GM19025 (cell line): ENCODE measurements around the gene TBCCD1.
"Not testable (repeated sequence)": the region's sequence is repeated elsewhere in the genome, so short reads cannot be mapped to it uniquely, and the experiment has no call there.

Source experiments
- ATAC-seq: cut with Tn5 transposase; IDR thresholded peaks from one replicate; pipeline ENCODE4 v1.9.1; 2021; ENCODE audit warnings: mild to moderate bottlenecking, low read depth, moderate library complexity; ENCODE audit not compliant: unreplicated experiment

Gene TBCCD1

GRCh38 chr3:186520957-186521842 lies 45.9 kb downstream of the TBCCD1 start:
- no peak for ATAC-seq

DNA sequence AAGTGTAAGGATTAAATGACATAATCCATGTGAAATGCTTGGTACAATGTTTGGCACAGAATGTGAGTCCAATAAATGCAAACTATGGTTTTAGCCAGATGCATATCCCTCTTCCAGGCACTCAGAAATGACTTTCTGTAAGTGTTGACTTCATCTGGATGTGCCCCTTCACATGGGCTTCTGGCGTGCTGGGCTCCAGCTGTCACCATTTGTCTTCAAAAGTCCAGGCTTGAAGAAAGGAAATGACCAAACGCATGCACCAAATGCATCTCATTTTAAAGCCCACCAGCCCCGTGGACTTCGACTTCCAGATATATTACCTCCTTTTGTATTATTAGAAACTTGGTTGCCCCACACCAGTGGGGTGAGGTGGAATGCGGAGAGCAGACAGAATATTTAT lies 46.7 kb downstream of the TBCCD1 start:
- no peak for ATAC-seq

DNA sequence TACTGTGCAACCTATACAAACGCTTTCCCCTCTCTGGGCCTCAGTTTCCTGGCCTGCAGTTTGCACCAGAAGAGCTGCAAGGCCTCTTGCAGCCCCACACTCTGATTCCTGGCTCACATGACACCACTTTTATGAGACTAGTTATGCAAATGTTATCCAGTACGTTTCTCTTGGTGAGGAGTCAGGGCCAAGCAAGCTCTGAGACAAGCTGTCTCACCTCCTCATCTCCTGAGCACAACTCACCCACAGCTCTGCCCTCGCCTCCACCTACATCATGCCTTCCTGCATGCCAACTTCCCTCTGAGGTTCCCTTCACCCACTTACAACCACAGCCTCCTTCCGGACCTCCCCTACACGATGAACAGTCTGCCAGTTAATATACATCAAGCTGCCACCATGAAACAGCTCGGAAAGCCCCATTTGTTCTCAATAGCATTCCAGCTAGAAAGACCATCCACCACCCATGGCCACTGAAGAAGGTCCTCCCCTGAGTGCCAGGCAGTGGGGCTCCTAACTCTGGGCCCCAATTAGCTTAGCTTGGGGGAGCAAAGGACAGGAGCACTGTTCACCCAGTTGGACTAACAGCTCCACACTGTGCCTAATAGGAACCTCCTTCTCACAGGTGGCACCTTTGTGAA lies 48.0 kb downstream of the TBCCD1 start:
- peak; percentile 56 for ATAC-seq

- no peak for ATAC-seq
Measured at GRCh38 chr3:186517218-186517617, 49.9 kb downstream of the TBCCD1 start.

DNA sequence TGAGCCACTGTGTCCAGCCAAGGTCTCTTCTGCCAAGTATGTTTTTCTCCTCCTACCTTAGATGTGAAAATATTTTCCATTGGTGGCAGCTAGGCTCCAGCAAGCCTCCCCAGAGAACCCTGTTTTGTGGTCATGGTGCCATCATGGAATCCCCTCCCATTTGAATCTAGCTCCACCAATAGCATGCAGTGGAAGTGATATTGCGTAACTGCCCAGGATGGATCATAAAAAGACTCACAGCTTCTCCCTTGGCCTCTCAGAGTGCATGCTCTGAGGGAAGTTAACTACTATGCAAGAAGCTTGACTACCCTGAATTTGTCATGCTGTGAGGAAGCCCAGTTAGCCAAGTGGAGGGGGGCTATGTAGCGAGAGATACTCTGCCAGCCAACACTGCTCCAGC lies 50.5 kb downstream of the TBCCD1 start:
- no peak for ATAC-seq

GRCh38 chr3:186515125-186515524 lies 52.0 kb downstream of the TBCCD1 start:
- no peak for ATAC-seq

- no peak for ATAC-seq
Measured at GRCh38 chr3:186514296-186515002, 52.7 kb downstream of the TBCCD1 start.

DNA sequence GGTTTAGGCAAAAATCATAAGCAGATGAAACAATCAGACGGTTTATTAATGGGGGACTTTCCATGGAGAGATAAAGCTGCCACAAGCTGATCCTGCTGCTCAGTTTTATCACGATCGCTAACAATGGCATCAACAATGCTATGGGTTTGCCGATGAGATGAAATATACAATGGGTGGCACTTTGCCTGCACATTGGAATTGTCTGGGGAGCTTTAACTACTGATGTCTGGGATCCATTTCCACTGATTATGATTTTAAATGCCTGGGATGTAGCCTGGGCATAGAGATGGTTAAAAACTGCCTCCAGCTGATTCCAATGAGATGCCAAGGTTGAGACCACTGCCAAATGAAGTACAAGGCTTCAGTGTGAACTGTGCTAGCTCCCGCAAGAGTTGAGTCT lies 53.8 kb downstream of the TBCCD1 start:
- no peak for ATAC-seq

DNA sequence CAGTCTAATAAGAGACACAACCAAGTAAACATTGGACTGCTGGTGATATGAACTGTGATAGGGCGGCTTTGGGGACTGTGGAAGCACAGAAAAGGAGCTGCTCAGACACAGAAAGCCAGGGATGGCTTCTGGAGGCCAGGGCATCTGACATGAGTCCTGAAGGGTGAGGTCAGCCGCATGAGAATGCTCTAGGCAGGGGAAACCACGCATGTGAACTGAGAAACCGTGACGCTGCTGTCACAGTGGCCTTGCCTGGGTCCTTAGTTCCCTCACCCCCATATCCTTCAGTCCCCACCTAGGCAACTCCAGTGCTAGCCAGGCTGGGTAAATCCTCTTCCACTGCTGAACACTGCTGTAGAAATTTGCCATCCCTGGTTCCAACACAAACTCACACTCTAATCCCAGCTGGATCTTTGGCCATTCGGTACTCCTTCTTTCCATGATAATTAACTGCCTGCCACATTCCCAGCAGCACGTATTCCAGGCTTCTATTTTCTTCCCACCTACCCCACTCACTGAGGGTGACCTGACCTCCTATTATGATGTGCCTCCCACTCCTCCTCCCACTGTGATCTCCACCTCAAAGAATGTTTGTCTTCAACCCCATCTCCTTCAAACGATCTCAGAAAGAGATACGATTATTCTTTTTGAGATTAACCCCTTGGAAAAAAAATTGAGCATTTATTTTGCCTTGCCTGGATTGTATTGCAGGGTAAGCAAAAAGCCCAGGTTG lies 54.4 kb downstream of the TBCCD1 start:
- ATAC-seq, result no peak

DNA sequence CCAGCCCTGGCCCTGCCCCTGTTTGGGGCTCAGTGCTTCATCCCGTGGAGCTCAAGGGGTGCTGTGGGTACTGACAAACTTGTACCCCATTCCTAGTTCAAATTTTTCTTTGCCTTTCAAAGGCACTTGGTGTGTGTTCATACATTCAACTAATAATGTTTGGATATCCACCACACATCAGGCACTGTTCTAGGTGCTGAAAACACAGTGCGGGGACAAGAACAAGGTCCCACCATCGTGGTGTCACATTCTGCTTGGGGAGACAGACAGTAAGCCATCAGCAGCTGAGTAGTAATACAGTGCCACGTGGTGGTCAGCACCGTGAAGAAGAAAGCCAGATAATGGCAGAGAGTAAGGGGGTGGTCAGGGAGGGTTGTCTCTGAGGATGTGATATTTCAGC lies 55.4 kb downstream of the TBCCD1 start:
- no peak for ATAC-seq

- ATAC-seq, result peak; percentile 80
Measured at GRCh38 chr3:186511245-186511644, 55.9 kb downstream of the TBCCD1 start.

DNA sequence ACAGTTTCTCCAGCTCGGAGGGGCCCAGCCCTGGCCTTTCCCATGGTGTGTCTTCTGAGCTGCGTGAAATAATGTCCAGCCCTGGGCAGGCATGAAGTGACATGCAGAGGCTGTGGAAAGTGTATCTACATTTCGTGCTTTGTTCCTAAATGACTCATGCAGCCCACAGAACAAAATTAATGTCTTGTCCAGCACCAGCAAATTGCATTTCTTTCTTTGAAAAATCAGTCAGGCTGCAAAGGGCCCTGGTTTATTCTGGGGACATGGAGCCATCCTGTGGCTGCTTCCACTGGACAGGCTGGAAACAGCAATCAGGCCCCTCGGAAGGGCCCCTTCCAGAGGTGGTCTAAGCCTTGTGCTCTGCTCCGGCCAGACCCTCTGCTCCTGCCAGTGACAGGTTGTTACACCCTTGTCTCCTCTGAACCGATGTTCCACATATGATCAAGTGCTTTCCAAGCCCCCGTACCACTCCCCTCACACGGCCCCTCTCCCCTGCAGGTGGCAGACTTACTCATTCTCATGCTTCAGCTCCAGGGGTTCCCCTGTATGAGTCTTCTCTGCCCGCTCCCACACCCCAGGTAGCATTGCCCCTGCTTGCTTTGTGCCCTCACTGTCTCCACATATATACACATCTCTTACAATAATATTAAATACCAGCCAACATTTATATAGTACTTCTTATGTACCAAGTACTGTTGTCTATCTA lies 56.6 kb downstream of the TBCCD1 start:
- ATAC-seq, result peak; percentile 18

GRCh38 chr3:186509423-186509822 lies 57.7 kb downstream of the TBCCD1 start:
- no peak for ATAC-seq

- no peak for ATAC-seq
Measured at GRCh38 chr3:186506857-186507256, 60.3 kb downstream of the TBCCD1 start.

DNA sequence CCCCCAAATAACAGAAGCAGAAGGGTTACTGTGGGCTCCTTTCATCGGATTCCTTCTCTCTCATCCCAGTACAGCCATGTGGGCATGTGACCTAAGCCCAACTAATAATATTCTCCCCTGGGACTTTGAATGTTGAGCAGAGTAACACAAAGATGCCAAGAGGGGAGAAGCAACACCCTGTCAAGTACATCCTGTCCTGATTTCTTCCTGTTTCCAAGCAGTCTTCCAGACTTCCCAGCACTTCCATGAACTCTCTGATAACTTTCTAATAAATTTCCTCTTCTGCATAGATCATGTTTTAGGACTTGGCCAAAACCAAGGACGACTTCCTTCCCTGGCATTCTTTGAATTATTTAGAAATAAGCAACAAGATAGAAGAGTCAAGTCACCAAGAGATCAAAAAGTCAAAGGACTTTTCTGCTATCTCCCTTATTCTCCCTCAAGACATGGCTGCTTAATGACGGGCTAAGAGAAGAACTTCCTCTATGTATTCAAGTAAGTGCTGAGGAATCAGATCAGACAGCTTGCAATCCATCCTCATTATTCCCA lies 60.9 kb downstream of the TBCCD1 start:
- ATAC-seq, result no peak

DNA sequence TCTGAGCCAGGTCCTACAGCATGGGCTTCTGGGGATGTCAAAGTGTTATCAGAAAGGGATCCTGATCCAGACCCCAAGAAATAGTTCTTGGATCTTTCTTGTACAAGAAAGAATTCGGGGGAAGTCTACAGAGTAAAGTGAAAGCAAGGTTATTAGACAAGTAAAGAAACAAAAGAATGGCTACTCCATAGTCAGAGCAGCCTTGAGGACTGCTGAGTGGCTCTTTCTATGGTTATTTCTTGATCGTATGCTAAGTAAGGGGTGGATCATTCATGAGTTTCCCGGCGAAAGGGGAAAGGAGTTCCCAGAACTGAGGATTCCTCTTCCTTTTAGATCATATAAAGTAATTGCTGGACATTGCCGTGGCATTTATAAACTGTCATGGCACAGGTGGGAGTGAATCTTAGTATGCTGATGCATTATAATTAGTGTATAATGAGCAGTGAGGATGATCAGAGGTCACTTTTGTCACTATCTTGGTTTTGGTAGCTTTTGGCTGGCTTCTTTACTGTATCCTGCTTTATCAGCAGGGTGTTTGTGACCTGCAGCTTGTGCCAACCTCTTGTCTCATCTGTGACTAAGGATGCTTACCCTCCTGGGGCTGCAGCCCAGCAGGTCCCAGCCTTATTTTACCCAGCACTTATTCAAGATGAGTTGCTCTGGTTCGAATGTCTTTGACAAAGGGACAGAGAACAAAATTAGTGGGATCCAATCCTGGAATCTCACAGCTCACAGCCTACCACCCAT lies 64.0 kb downstream of the TBCCD1 start:
- no peak for ATAC-seq

DNA sequence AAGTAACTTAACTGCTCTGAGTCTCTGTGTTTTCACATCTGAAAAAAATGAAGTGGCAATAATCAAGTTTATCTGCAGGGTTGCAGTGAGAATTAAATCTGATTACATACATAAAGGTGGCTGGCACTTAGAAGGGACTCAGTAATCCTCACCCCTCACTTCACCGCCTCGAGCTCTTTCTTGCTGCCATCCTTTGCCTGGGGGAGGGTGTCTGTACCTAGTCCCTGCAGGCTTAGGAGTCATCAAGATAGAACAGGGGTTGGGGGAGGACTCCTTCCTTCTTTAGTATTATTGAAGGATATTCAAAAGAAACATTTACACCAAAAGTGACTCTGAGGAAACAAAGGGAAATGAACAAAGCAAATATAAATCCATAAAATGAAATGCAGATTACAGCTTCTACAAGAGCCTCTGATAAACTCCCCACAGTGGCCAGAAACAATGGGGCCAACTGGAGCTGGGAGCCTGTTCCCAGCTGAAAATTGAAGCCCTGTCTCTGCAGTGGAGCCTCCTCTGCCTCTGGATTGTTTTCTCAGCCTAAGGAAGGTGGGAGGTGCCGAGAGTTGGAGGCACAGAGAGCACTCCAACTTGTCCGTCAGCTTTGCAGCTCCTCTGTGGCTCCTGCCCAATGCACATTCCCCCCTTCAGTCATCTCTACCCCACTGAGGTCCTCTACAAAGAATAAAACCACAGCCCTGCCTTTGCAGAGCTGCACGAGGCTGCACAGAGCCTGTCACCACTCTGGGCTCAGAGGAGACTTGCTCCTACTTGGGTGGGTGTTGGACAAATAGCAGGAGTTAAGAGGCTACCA lies 64.8 kb downstream of the TBCCD1 start:
- no peak for ATAC-seq

DNA sequence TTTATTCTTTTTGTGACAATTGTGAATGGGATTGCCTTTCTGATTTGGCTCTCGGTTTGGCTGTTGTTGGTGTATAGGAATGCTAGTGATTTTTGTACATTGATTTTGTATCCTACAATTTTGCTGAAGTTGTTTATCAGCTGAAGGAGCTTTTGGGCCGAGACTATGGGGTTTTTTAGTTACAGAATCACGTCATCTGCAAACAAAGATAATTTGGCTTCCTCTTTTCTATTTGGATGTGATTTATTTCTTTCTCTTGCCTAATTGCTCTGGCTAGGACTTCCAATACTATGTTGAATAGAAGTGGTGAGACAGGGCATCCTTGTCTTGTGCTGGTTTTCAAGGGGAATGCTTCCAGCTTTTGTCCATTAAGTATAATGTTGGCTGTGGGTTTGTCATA lies 67.2 kb downstream of the TBCCD1 start:
- ATAC-seq, result not testable (repeated sequence)
